ENCODE data around the gene CMSS1.

CMSS1 gene

GRCh38 chr3:100082714-100083113, 265.1 kb downstream of the CMSS1 start:
- ChIA-PET CTCF (no interaction called here), POLR2A (ENCODE audit: low non-redundant PET) (no interaction called here)
- no peak overlapping the region for H3K27ac ChIP-seq
- TF ChIP-seq CTCF (conservative IDR thresholded peaks at IDR 0.05; ENCODE audit: low read depth), result no peak
- no peak for DNase-seq (ENCODE audit: low spot score)

- ChIA-PET POLR2A (ENCODE audit: low non-redundant PET) (no interaction called here), CTCF (interaction anchor here (1.4 kb wide), 1 partner anchor 10 kb away, joined by 3 read pairs; no protein-coding TSS in a partner anchor)
- no peak for TF ChIP-seq CTCF (conservative IDR thresholded peaks at IDR 0.05; ENCODE audit: low read depth)
- no peak overlapping the region for H3K27ac ChIP-seq
- DNase-seq (ENCODE audit: low spot score), result no peak
These were observed 265.5 kb downstream of the CMSS1 start for GRCh38 chr3:100083209-100083608.

- no peak overlapping the region for H3K27ac ChIP-seq
- no peak for TF ChIP-seq CTCF (conservative IDR thresholded peaks at IDR 0.05; ENCODE audit: low read depth)
- DNase-seq (ENCODE audit: low spot score), result no peak
- ChIA-PET CTCF (interaction anchor here (0.8 to 1.4 kb wide), 2 partner anchors 9 to 16 kb away, joined by 3 read pairs; no protein-coding TSS in a partner anchor), POLR2A (ENCODE audit: low non-redundant PET) (no interaction called here)
These were observed 266.6 kb downstream of the CMSS1 start for GRCh38 chr3:100084100-100084806.

GRCh38 chr3:100086401-100086800, 268.7 kb downstream of the CMSS1 start:
- ChIA-PET CTCF (interaction anchor here (1.0 kb wide), 1 partner anchor 255 kb away, joined by 3 read pairs; no protein-coding TSS in a partner anchor), POLR2A (ENCODE audit: low non-redundant PET) (no interaction called here)
- no peak for TF ChIP-seq CTCF (conservative IDR thresholded peaks at IDR 0.05; ENCODE audit: low read depth)
- no peak for DNase-seq (ENCODE audit: low spot score)
- no peak overlapping the region for H3K27ac ChIP-seq

GRCh38 chr3:100087198-100087597, 269.5 kb downstream of the CMSS1 start:
- POLR2A ChIA-PET (ENCODE audit: low non-redundant PET), result no interaction called here
- CTCF ChIA-PET, result interaction anchor here (1.0 kb wide), 1 partner anchor 255 kb away, joined by 3 read pairs; no protein-coding TSS in a partner anchor
- no peak overlapping the region for H3K27ac ChIP-seq
- DNase-seq (ENCODE audit: low spot score), result no peak
- no peak for TF ChIP-seq CTCF (conservative IDR thresholded peaks at IDR 0.05; ENCODE audit: low read depth)

- ChIA-PET CTCF (interaction anchor here (0.6 to 1.8 kb wide), 2 partner anchors 246 to 255 kb away, joined by 3 to 4 read pairs; no protein-coding TSS in a partner anchor), POLR2A (ENCODE audit: low non-redundant PET) (no interaction called here)
- no peak for DNase-seq (ENCODE audit: low spot score)
- TF ChIP-seq CTCF (conservative IDR thresholded peaks at IDR 0.05; ENCODE audit: low read depth), result no peak
- no peak overlapping the region for H3K27ac ChIP-seq
These were observed 271.2 kb downstream of the CMSS1 start for GRCh38 chr3:100088735-100089368.

All from RWPE1 (cell line).